GM18870 (cell line): ENCODE results near the gene MAPK6.
"Not testable (repeated sequence)": the region's sequence is repeated elsewhere in the genome, so short reads cannot be mapped to it uniquely, and the experiment has no call there.

ENCODE experiments used
- ATAC-seq: cut with Tn5 transposase; IDR thresholded peaks from one replicate; pipeline ENCODE4 v1.9.1; 2021; ENCODE audit warnings: moderate library complexity; ENCODE audit not compliant: unreplicated experiment

The MAPK6 gene

GRCh38 chr15:52018693-52019393 lies at the start of gene MAPK6:
TSS of gene MAPK6 (plus strand) at chr15:52019219. CDS start at chr15:52046461, 27,242 bp downstream.
- ATAC-seq, result peak; percentile 40

- ATAC-seq, result no peak
These were observed 49.3 kb upstream of the MAPK6 start for GRCh38 chr15:51969728-51970127.

- no peak for ATAC-seq
These were observed 48.7 kb upstream of the MAPK6 start for GRCh38 chr15:51970132-51970817.

- ATAC-seq, result peak; percentile 6
These were observed 48.0 kb upstream of the MAPK6 start for GRCh38 chr15:51971032-51971374.

DNA sequence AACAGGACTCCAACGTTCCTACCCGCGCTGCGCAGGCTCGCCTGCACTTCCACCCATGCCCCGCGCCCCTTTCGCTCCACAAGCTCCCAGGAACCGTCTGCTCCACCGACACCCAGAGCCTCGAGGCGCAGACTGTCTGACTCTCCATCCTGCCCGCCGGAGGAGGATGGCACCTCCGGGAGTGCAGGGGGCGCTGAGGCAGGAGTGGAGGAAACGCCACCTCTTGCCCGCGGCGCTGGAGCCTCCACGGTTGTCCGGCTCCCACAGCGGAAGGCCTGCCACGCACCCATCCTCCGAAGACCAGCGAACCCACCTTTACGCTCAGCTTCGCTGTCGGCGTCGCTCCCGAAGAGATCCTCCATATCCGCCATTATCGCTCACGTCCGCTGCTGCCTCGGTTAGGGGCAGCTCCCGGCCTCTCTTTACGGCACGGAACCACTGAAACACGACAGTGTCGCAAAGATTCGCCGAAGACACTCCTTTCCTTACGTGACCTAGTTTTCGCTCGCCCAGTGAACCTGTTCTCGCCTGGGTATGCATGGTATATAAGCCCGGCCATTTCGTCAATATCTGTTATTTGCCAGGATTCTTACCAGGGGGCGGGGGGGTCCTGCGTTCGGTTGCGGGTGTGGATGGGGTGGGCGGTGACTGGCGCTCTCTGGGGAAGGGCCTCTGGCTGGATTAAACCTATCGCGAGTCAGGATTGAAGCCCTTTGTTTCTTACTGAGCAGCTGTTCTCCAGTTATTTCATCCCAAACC lies 47.5 kb upstream of the MAPK6 start, which contains the start of gene LEO1:
TSS of gene LEO1 (minus strand) at position 404 of the 759 bp plus-strand sequence. CDS start at position 371, 33 bp downstream.
- peak; percentile 87 for ATAC-seq

DNA sequence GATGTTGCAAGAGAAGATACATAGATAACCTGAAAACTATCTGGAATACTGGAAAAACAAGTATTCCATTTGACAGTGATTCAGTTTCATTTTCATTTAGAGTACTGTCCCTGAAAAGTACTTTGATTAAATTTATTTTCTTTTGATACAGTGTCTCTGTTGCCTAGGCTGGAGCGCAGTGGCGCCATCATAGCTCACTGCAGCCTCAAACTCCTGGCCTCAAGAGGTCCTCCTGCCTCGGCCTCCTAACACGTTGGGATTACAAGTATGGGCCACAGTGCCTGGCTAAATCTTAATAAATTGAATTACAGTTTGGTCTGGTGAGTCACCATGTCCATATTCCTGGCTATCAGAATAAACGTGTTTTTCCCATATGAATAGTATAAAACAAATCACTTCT lies 45.8 kb upstream of the MAPK6 start:
- ATAC-seq, result no peak

DNA sequence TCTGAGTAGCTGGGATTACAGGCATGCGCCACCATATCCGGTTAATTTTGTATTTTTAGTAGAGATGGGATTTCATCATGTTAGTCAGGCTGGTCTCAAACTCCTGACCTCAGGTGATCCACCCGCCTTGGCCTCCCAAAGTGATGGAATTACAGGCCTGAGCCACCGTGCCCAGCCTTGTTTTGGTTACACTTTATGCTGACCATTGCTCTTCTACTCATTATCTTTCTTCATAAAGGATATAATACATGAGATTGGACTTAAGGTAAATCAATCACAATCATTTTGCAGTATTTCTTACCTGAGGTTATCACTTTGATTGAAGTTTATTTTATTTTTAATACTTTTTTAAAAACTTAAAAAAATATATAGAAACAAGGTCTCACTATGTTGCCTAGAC lies 45.2 kb upstream of the MAPK6 start:
- ATAC-seq, result no peak

DNA sequence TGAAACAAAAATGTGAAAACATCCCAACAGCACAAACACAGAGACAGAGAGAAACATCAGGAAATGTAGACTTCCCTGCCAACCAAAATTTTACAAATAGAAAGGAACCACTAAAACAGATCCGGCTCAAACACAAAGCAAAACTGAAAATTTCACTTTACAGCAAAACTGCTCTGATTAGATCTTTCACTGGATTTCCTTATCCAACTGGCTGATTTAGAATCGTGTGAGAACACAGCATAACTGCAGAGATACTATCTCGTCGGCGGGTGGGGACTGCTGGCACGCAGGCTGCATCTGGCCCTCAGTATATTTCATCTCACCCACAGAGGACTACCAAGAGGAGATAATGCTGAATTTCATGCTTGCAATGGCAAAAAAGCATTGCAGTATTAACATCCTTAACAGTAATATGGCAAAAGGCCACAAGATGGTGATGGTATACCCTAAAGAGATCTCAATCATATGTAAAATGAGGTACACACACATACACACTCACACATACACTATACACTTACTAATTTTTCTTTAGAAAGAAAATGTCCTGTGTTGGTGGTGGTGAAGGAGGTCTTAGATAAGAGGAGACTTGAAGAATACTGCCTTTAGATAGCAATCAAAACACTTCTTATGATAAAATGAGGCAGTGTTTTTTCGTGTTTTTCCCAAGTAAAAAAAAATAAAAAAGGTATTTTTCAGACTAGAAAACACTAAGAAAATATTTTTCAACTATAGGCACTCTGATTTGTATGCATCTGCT lies 36.8 kb upstream of the MAPK6 start:
- peak; percentile 91 for ATAC-seq

DNA sequence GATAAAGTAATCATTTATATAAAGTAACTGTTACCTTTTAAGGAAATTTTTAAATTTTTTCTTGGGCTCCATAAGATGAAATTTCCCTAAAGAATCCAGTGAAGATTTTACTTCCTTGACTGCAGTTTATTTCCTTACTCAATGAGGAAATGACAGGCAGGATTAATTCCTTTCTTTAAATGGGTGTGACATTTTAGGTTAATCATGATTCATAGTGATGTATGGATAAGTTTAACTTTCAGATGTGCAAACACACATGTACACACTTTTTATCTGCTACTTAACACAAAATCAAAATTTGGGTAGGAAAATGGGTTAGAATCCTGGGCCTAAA lies 36.3 kb upstream of the MAPK6 start:
- ATAC-seq, result no peak

DNA sequence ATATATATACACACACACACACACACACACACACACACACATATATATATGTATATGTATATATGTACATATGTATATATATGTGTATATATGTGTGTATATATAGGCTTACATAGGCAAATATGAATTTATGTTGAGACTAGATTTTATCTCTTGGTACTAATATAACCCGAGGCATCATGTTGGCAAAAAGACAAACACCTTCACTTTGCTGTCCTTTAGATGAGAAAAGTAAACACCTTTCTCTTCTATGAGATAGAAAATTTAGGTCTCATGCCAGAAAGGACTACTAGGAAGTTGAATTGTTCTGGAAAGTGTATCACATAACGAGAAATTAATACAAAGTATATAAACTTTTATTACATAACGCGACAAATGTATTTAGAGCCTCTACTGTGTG lies 27.9 kb upstream of the MAPK6 start:
- no peak for ATAC-seq

DNA sequence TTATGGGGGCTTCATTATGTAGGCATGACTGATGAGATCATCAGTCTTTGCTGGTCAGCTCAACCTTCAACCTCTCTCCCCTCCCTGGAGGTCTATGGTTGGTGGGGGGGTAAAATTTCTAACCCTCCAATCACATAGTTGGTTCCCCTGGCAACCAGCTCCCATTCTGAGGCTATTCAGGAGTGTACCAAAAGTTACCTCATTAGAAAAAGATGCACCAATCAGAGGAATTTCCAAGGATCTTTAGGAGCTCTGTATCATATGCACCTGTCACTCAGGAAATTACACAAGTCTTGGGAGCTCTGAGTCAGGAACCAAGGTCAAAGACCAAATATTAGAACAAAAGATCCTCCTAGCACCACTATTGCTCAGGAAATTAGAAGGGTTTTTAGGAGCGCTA lies 26.1 kb upstream of the MAPK6 start:
- ATAC-seq, result no peak

GRCh38 chr15:52002351-52002750 lies 16.7 kb upstream of the MAPK6 start:
- ATAC-seq, result no peak

DNA sequence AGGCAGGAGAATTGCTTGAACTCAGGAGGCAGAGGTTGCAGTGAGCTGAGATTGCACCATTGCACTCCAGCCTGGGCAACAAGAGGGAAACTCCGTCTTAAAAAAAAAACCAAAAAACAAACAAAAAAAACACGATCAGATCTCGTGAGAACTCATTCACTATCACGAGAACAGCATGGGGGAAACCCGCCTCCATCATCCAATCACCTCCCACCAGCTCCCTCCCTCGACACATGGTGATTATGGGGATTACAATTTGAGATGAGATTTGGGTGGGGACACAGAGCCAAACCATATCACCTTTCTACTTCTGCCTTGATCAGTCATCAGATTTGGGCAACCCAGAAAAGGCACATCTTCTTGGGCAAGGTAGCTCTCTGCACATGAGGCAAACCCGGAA lies 15.9 kb upstream of the MAPK6 start:
- not testable (repeated sequence) for ATAC-seq

DNA sequence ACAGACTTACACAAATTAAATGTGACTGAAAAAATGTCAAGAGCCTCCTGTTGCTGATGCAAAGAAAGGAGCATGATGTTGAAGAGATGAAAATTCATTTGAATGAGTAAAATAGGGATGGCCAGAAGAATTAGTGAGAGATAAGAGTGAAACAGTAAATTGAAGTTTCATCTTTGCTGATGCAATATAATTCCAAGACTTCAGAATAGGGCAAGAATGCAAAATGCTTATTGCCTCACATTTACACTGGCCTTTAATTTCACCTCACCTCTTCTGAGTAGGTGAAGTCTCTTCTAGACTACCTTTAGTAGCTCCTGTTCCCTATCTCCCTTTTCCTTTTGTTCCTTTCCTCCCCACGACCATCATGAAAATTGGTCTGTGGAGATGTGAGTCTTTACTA lies 15.3 kb upstream of the MAPK6 start:
- no peak for ATAC-seq

DNA sequence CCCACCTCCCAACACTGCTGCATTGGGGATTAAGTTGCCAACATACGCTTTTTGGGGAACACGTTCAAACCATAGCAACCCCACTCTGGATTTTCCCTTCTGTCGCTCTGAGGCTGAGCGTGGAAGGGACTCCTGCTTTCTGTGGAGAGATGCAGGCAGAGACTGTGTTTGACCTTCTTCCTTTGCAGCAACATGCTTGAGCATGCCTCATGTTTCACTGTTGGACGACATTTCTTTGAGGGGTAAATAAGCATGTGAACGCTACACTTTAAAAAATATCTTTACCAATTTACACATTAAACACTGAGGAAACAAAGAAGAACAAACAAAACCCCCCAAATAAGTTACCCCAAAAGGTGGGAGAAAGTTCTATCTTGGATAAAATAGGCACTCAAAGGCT lies 14.2 kb upstream of the MAPK6 start:
- no peak for ATAC-seq

DNA sequence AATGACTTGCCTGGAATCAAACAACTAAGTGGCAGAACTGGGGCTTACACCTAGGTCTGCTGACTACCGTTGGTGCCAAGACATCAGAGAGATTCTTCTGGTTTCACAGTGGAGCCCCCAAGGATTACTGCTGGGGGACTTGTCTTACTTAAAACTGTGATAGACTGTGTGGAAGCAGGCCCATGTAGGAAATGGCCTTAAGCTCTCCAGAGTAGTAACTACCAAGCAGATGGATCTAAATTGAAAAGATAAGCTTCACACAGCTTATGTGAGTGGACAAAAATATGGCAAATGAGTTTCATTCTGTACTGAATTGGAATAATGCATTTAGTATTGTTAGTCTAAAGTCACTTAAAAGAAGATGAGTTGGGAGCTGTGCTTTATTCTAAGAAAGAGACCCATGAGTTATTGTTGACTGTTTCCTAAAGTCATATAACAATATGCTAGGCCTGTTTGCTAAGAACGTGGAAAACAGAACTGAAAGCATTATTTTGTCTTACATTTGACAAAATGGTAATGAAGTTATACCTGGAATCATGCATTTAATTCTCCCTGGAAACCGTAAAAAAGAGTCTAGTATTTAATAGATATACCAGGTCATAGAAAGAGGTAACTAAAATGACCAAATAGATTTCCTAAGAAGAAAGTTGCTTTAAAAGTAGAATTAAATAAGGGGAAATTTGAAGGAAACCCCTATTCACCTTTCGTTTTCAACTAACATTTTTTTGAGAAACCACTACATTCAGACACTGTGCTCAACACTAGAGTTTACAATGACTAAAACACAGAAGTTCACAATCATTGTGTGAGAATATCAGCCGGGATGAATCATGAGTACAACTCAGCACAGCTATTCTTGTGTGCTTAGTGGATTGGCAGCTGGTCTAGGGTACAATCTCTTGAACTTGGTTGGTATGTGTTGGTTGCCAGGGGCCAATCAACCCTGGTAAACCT lies 13.0 kb upstream of the MAPK6 start:
- peak; percentile 80 for ATAC-seq

- peak; percentile 36 for ATAC-seq
These were observed 12.2 kb upstream of the MAPK6 start for GRCh38 chr15:52006702-52007340.

- no peak for ATAC-seq
These were observed 10.7 kb upstream of the MAPK6 start for GRCh38 chr15:52008359-52008697.

DNA sequence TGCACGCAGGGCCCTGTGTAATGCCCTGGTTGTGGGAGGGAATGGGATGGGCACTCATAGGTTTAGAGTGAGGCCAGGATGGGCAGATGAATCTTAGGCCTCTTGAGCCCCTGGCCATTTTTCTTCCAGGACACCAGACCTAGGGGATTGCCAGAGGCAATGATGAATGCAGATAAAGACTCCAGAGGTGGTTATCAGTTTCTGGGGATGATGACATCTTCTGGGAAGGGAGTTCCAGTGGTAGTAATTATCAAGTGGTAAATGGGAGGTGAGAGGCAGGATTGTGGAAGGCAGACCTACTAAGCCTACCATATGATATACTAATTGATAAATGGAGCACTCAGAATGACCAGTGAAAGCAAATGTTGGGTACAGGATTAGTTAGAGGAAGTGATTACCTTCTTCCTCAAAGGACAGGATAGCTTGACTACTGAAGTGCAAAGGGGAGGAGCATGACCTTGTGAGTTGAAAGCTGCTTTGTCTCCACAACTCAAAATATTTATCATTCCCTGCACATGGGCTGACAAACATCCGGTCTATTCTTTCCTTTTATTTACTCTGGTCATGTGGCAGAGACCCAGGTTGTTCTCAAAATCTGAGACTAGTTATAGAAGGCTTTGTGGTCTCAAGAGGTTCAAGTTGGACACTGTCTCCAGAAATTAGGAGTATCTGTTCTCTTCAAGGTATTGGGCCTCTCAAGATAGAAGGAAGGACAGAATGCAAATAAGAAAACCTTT lies 10.2 kb upstream of the MAPK6 start:
- ATAC-seq, result no peak
